Tibial artery (tissue), 4 donors: ENCODE results near the gene PMS1.
"Not testable (repeated sequence)": the region's sequence is repeated elsewhere in the genome, so short reads cannot be mapped to it uniquely, and the experiment has no call there.

Experiments
- DNase-seq, 2 donors: peaks; one replicate each; pipeline ENCODE4 v3.0.0-alpha.2; 2019
- H3K27ac ChIP-seq, 2 donors: fragments of 200-600 bp; sonication (generic) in 1 of 2; 1 replicate in 1 of 2; 2 replicates in 1 of 2; pipeline ENCODE4 v1.5.1; 2018 to 2019; ENCODE audit warnings: mild to moderate bottlenecking in 1 of 2
- H3K27me3 ChIP-seq, 2 donors: fragments of 200-600 bp; sonication (generic) in 1 of 2; one replicate each; pipeline versions ENCODE4 v1.5.1 to v1.6.0; 2016 to 2019
- H3K36me3 ChIP-seq, 3 donors: fragments of 200-600 bp; sonication (generic) in 2 of 3; one replicate each; pipeline ENCODE4 v1.5.1; 2016 to 2019; ENCODE audit warnings: mild to moderate bottlenecking in 2 of 3
- H3K4me1 ChIP-seq, 4 donors: fragments of 200-600 bp; sonication (generic) in 2 of 4; 1 replicate in 3 of 4; 2 replicates in 1 of 4; pipeline ENCODE4 v1.5.1; 2016 to 2019
- H3K4me3 ChIP-seq, 2 donors: fragments of 200-600 bp; sonication (generic) in 1 of 2; 1 replicate in 1 of 2; 2 replicates in 1 of 2; pipeline ENCODE4 v1.5.1; 2018 to 2019; ENCODE audit warnings: mild to moderate bottlenecking in 2 of 2
- H3K9me3 ChIP-seq, 3 donors: fragments of 200-600 bp; sonication (generic) in 1 of 3; one replicate each; pipeline ENCODE4 v1.5.1; 2016 to 2019
- intact Hi-C: fragments of 100-400 bp; cut with DNase I; formaldehyde crosslinking; loops from one replicate; pipeline ENCODE4 v1.15.0; 2023; ENCODE audit warnings: low total_unique reads
- TF ChIP-seq, protein P1 (sequence below), 2 experiments: fragments of 200-600 bp in 1 of 2; fragments of 450-650 bp in 1 of 2; IDR thresholded peaks; one replicate each; pipeline ENCODE4 v1.5.1; 2017 to 2019; ENCODE audit warnings: antibody characterized with exemption in 2 of 2, mild to moderate bottlenecking in 1 of 2, moderate library complexity in 1 of 2

PMS1 gene

DNA sequence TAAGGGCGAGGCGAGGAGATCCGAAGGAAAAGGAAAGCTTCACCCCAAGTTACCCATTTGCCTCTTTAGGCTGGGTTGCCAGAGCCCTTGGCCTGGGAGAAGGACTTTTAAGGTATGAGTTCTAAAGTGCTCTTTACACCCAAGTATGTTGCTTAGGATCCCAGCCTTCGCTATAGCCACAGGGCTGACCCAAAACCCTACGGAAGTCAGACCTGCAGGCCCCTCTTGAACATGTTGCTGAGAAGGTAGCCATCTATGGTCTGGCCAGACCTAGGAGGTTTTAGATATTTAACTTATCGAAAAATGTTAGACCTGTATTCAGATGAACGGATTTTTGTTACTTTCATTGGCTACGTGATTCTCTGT is 95.4 kb downstream of the PMS1 start:
- no peak for DNase-seq
- H3K36me3 ChIP-seq = peaks cover 0 to 20% (median 0%) of the 10 kb centered on the region in 3 donors
- H3K27ac ChIP-seq = no peak overlapping the region
- no peaks in the 10 kb centered on the region for H3K4me1 ChIP-seq
- no peaks in the 10 kb centered on the region for H3K9me3 ChIP-seq
- no peak overlapping the region for H3K4me3 ChIP-seq
- H3K27me3 ChIP-seq = no peaks in the 10 kb centered on the region
- intact Hi-C loops = no loop called here
- TF ChIP-seq, protein P1, sequence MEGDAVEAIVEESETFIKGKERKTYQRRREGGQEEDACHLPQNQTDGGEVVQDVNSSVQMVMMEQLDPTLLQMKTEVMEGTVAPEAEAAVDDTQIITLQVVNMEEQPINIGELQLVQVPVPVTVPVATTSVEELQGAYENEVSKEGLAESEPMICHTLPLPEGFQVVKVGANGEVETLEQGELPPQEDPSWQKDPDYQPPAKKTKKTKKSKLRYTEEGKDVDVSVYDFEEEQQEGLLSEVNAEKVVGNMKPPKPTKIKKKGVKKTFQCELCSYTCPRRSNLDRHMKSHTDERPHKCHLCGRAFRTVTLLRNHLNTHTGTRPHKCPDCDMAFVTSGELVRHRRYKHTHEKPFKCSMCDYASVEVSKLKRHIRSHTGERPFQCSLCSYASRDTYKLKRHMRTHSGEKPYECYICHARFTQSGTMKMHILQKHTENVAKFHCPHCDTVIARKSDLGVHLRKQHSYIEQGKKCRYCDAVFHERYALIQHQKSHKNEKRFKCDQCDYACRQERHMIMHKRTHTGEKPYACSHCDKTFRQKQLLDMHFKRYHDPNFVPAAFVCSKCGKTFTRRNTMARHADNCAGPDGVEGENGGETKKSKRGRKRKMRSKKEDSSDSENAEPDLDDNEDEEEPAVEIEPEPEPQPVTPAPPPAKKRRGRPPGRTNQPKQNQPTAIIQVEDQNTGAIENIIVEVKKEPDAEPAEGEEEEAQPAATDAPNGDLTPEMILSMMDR (IDR thresholded peaks at IDR 0.05) = no peak

DNA sequence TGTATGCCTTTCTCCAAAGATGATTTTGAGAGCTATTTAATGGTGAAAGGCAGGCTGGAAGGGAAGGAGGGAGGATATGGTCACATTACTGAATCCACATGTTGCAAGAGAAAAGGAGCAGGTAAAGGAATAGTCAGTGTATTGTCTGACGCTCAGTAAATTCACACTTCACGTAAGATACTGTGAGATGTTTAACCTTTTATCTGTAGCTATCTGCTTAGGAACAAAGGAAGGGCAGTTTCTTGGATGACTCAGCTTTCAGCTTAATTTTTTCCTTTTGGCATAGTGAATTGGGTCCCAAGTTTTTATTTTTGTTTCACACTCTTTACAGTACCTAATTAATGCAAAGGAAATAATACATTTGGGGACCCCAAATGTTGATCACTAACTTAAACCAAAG is 96.2 kb downstream of the PMS1 start:
- Histone ChIP-seq H3K4me1 (no peaks in the 10 kb centered on the region), H3K27me3 (no peaks in the 10 kb centered on the region), H3K9me3 (no peaks in the 10 kb centered on the region), H3K27ac (no peak overlapping the region), H3K4me3 (no peak overlapping the region), H3K36me3 (peaks cover 0 to 15% (median 0%) of the 10 kb centered on the region in 3 donors)
- intact Hi-C loops = no loop called here
- DNase-seq = no peak
- TF ChIP-seq, protein P1 (IDR thresholded peaks at IDR 0.05) = no peak

DNA sequence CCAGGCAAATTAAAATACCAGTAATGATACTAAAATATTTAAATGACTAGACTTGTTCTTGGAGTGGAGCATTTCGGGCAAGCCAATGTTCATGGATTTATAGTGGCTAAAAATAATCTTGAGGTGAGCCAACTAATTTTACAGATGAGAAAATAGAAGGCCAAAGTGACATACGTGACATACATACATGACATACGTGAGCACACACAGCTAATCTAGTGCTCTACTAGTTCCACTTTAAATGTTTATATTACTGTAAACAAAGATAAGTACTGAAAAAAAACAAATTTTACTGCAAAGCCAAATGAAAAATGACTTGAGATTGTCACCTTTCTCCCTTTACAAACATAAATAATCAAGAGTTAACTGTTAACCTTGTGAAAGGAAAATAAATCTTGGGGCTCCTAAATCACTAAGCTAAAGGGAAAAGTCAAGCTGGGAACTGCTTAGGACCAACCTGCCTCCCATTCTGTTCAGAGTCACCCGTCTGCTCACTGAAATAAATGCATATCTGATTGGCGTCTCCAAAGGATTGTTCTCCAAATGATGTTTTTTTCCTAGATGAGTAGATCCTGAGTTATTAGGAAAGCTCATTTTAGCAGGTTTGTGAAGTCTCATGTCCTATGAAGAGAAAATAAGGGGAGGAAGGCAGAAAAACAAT is 96.7 kb downstream of the PMS1 start:
- no peaks in the 10 kb centered on the region for H3K27me3 ChIP-seq
- no peak overlapping the region for H3K4me3 ChIP-seq
- intact Hi-C loops = no loop called here
- no peak overlapping the region for H3K27ac ChIP-seq
- H3K9me3 ChIP-seq = no peaks in the 10 kb centered on the region
- TF ChIP-seq, protein P1 (IDR thresholded peaks at IDR 0.05) = no peak
- H3K4me1 ChIP-seq = no peaks in the 10 kb centered on the region
- peaks cover 0 to 12% (median 0%) of the 10 kb centered on the region in 3 donors for H3K36me3 ChIP-seq
- no peak for DNase-seq

DNA sequence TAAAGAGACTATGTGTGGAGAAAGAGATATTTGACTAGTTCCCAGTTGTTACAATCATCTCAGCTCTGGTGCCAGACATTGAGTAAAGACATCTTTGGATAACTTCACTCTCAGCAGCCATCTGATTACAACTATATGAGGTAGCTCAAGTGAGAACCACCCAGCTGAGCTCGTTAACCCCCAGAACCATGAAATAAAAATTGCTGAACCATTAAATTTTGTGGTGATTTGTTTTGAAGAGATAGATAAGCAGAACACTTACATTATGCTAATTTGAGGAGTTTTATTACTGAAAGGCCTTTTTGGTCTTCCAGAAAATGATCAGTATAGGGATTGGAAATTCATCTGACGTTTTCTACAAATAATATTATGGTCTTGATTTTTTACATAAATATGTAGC is 101.1 kb downstream of the PMS1 start:
- peaks cover 0 to 9% (median 0%) of the 10 kb centered on the region in 3 donors for H3K9me3 ChIP-seq
- no peak overlapping the region for H3K27ac ChIP-seq
- no peaks in the 10 kb centered on the region for H3K27me3 ChIP-seq
- H3K36me3 ChIP-seq = no peaks in the 10 kb centered on the region
- intact Hi-C loops = no loop called here
- DNase-seq = no peak
- H3K4me3 ChIP-seq = no peak overlapping the region
- H3K4me1 ChIP-seq = no peaks in the 10 kb centered on the region
- TF ChIP-seq, protein P1 (IDR thresholded peaks at IDR 0.05) = no peak

DNA sequence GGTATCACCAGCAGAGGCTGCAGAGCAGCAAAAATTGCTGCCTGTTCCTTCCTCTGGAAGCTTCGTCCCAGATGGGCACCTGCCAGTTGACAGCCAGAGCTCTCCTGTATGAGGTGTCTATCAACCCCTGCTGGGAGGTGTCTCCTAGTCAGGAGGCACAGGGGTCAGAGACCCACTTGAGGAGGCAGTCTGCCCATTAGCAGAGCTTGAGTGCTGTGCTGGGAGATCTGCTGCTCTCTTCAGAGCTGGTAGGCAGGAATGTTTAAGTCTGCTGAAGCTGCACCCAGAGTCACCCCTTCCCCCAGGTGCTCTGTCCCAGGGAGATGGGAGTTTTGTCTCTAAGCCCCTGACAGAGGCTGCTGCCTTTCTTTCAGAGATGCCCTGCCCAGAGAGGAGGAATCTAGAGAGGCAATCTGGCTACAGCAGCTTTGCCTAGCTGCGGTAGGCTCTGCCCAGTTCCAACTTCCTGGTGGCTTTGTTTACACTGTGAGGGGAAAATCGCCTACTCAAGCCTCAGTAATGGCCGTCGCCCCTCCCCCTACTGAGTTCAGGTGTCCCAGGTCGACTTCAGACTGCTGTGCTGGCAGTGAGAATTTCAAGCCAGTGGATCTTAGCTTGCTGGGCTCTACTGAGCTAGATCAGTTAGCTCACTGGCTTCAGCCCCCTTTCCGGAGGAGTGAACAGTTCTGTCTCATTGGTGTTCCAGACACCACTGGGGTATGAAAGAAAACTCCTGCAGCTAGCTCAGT is 108.5 kb downstream of the PMS1 start:
- DNase-seq, H3K4me3 ChIP-seq, H3K4me1 ChIP-seq, H3K27ac ChIP-seq, H3K36me3 ChIP-seq, H3K27me3 ChIP-seq, intact Hi-C loops, H3K9me3 ChIP-seq: not testable (repeated sequence)

DNA sequence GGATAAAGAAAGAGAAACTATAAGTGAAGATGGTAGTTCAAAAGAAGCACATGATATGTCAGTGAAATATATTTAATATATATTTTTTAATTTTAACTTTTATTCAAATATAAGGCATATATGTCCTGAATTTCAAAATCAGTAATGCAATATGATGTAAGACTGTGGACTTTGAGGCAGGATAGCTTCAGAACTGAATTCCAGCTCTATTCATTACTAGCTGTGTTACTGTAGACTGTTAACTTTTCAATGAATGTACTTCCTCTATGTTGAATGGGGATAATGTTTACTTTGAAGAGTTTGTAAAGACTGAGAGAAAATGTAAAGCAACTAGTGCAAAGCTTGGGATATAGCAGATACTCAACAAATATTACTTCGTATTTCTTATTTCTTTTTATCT is 112.6 kb downstream of the PMS1 start:
- Histone ChIP-seq H3K4me3 (no peak overlapping the region), H3K9me3 (no peaks in the 10 kb centered on the region), H3K27ac (no peak overlapping the region), H3K36me3 (no peaks in the 10 kb centered on the region), H3K4me1 (no peaks in the 10 kb centered on the region), H3K27me3 (no peaks in the 10 kb centered on the region)
- no peak for DNase-seq
- intact Hi-C loops = no loop called here
- TF ChIP-seq, protein P1 (IDR thresholded peaks at IDR 0.05) = no peak
